HL-60 (cell line): ENCODE data around the gene CH25H.

ENCODE experiments used
- GABPA ChIP-seq: IDR thresholded peaks from 2 replicates; pipeline ENCODE4 v1.6.1; 2012; ENCODE audit warnings: low read depth
- POLR2AphosphoS5 ChIP-seq: IDR thresholded peaks from 2 replicates; pipeline ENCODE4 v1.6.1; 2012; ENCODE audit warnings: low read depth
- TF ChIP-seq, protein P1 (sequence below): IDR thresholded peaks from one replicate; pipeline ENCODE4 v1.5.1; 2011; ENCODE audit warnings: low read length, control low read depth, inconsistent platforms; ENCODE audit not compliant: insufficient read depth
- TF ChIP-seq, protein P2 (sequence below): IDR thresholded peaks from 2 replicates; pipeline ENCODE4 v1.6.1; 2012; ENCODE audit warnings: low read depth; ENCODE audit not compliant: insufficient replicate concordance

GRCh38 chr10:89235073-89235798 is 28.1 kb upstream of the CH25H start:
- TF ChIP-seq, protein P1, sequence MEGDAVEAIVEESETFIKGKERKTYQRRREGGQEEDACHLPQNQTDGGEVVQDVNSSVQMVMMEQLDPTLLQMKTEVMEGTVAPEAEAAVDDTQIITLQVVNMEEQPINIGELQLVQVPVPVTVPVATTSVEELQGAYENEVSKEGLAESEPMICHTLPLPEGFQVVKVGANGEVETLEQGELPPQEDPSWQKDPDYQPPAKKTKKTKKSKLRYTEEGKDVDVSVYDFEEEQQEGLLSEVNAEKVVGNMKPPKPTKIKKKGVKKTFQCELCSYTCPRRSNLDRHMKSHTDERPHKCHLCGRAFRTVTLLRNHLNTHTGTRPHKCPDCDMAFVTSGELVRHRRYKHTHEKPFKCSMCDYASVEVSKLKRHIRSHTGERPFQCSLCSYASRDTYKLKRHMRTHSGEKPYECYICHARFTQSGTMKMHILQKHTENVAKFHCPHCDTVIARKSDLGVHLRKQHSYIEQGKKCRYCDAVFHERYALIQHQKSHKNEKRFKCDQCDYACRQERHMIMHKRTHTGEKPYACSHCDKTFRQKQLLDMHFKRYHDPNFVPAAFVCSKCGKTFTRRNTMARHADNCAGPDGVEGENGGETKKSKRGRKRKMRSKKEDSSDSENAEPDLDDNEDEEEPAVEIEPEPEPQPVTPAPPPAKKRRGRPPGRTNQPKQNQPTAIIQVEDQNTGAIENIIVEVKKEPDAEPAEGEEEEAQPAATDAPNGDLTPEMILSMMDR, result no peak
- no peak for TF ChIP-seq POLR2AphosphoS5
- no peak for TF ChIP-seq GABPA
- TF ChIP-seq, protein P2, sequence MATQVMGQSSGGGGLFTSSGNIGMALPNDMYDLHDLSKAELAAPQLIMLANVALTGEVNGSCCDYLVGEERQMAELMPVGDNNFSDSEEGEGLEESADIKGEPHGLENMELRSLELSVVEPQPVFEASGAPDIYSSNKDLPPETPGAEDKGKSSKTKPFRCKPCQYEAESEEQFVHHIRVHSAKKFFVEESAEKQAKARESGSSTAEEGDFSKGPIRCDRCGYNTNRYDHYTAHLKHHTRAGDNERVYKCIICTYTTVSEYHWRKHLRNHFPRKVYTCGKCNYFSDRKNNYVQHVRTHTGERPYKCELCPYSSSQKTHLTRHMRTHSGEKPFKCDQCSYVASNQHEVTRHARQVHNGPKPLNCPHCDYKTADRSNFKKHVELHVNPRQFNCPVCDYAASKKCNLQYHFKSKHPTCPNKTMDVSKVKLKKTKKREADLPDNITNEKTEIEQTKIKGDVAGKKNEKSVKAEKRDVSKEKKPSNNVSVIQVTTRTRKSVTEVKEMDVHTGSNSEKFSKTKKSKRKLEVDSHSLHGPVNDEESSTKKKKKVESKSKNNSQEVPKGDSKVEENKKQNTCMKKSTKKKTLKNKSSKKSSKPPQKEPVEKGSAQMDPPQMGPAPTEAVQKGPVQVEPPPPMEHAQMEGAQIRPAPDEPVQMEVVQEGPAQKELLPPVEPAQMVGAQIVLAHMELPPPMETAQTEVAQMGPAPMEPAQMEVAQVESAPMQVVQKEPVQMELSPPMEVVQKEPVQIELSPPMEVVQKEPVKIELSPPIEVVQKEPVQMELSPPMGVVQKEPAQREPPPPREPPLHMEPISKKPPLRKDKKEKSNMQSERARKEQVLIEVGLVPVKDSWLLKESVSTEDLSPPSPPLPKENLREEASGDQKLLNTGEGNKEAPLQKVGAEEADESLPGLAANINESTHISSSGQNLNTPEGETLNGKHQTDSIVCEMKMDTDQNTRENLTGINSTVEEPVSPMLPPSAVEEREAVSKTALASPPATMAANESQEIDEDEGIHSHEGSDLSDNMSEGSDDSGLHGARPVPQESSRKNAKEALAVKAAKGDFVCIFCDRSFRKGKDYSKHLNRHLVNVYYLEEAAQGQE, result no peak
